Mesendoderm (in vitro differentiated cells): ENCODE data around the gene NLK.
"Not testable (repeated sequence)": the region's sequence is repeated elsewhere in the genome, so short reads cannot be mapped to it uniquely, and the experiment has no call there.

Source experiments
- DNase-seq: peaks from one replicate; pipeline ENCODE4 v3.0.0; 2013
- H2AK5ac ChIP-seq: 2 replicates; pipeline ENCODE4 v1.6.1; 2013; ENCODE audit warnings: low read length, inconsistent platforms
- H2BK120ac ChIP-seq: 2 replicates; pipeline ENCODE4 v1.6.1; 2013; ENCODE audit warnings: low read depth, mild to moderate bottlenecking, low read length, moderate library complexity, mixed read lengths
- H2BK15ac ChIP-seq: replicated peaks from 2 replicates; pipeline ENCODE4 v1.6.1; 2013; ENCODE audit warnings: low read depth, mild to moderate bottlenecking, moderate library complexity
- H2BK5ac ChIP-seq: 2 replicates; pipeline ENCODE4 v1.6.1; 2013; ENCODE audit warnings: low read length, inconsistent platforms
- H3K18ac ChIP-seq: 2 replicates; pipeline ENCODE4 v1.6.1; 2013; ENCODE audit warnings: mild to moderate bottlenecking, low read length, mixed read lengths
- H3K23ac ChIP-seq: one replicate; pipeline ENCODE4 v1.6.1; 2013; ENCODE audit warnings: low read length
- H3K27ac ChIP-seq: 2 replicates; pipeline ENCODE4 v1.5.1; 2013; ENCODE audit warnings: low read depth, mild to moderate bottlenecking, inconsistent platforms, low read length, moderate library complexity
- H3K27me3 ChIP-seq: 2 replicates; pipeline ENCODE4 v1.6.1; 2013; ENCODE audit warnings: low read length, control low read depth, mild to moderate bottlenecking, inconsistent platforms; ENCODE audit not compliant: insufficient read depth, poor library complexity
- H3K36me3 ChIP-seq: 2 replicates; pipeline ENCODE4 v1.6.1; 2013; ENCODE audit warnings: low read length, inconsistent platforms; ENCODE audit not compliant: control insufficient read depth, insufficient read depth
- H3K4ac ChIP-seq: one replicate; pipeline ENCODE4 v1.6.1; 2013; ENCODE audit warnings: low read depth, mild to moderate bottlenecking, low read length, moderate library complexity
- H3K4me1 ChIP-seq: 2 replicates; pipeline ENCODE4 v1.6.1; 2013; ENCODE audit warnings: low read depth, low read length, inconsistent platforms; ENCODE audit not compliant: control insufficient read depth
- H3K4me2 ChIP-seq: 2 replicates; pipeline ENCODE4 v1.6.1; 2013; ENCODE audit warnings: low read length
- H3K4me3 ChIP-seq: 2 replicates; pipeline ENCODE4 v1.5.1; 2013; ENCODE audit warnings: mild to moderate bottlenecking, low read length
- H3K56ac ChIP-seq: one replicate; pipeline ENCODE4 v1.6.1; 2013; ENCODE audit warnings: low read length
- H3K79me1 ChIP-seq: 2 replicates; pipeline ENCODE4 v1.6.1; 2013; ENCODE audit warnings: low read length, inconsistent platforms
- H3K79me2 ChIP-seq: 2 replicates; pipeline ENCODE4 v1.6.1; 2013; ENCODE audit warnings: mild to moderate bottlenecking, low read length; ENCODE audit not compliant: control insufficient read depth, insufficient read depth
- H3K9ac ChIP-seq: 2 replicates; pipeline ENCODE4 v1.6.1; 2013; ENCODE audit warnings: low read length, inconsistent platforms
- H4K5ac ChIP-seq: one replicate; pipeline ENCODE4 v1.6.1; 2013; ENCODE audit warnings: low read length
- H4K8ac ChIP-seq: one replicate; pipeline ENCODE4 v1.6.1; 2013; ENCODE audit warnings: low read depth, mild to moderate bottlenecking, control low read depth, low read length, moderate library complexity
- WGBS: extraction: QIAGEN DNeasy Blood & Tissue Kit; methylation state at CpG from one replicate; pipeline ENCODE4 v1.1.7; 2013; ENCODE audit warnings: low lambda C conversion rate, missing lambda C conversion rate; ENCODE audit not compliant: insufficient coverage; ENCODE audit errors: extremely low coverage; 5-methylcytosine and 5-hydroxymethylcytosine counted together

NLK gene

GRCh38 chr17:28204751-28205150 is 162.3 kb downstream of the NLK start:
- no peak overlapping the region for H3K4me3 ChIP-seq
- H3K4ac ChIP-seq = no peak overlapping the region
- no peak overlapping the region for H4K5ac ChIP-seq
- H3K4me1 ChIP-seq = no peaks in the 10 kb centered on the region
- no CpG with 5 or more reads among the region's 1 CpG for WGBS
- no peak overlapping the region for H4K8ac ChIP-seq
- H3K79me1 ChIP-seq = no peaks in the 10 kb centered on the region
- no peak overlapping the region for H3K27ac ChIP-seq
- H3K9ac ChIP-seq = no peak overlapping the region
- DNase-seq = no peak
- no peak overlapping the region for H2BK5ac ChIP-seq
- no peak overlapping the region for H2BK15ac ChIP-seq
- no peak overlapping the region for H3K4me2 ChIP-seq
- H3K27me3 ChIP-seq = no peaks in the 10 kb centered on the region
- H3K36me3 ChIP-seq = no peaks in the 10 kb centered on the region
- no peak overlapping the region for H2BK120ac ChIP-seq
- no peaks in the 10 kb centered on the region for H3K79me2 ChIP-seq
- no peak overlapping the region for H3K56ac ChIP-seq
- no peak overlapping the region for H3K23ac ChIP-seq
- no peak overlapping the region for H3K18ac ChIP-seq
- no peak overlapping the region for H2AK5ac ChIP-seq

GRCh38 chr17:28206292-28206691 is 163.8 kb downstream of the NLK start:
- Histone ChIP-seq H3K27me3 (no peaks in the 10 kb centered on the region), H3K9ac (no peak overlapping the region), H3K4me3 (no peak overlapping the region), H3K4me2 (no peak overlapping the region), H3K4me1 (no peaks in the 10 kb centered on the region), H3K79me2 (no peaks in the 10 kb centered on the region), H4K8ac (no peak overlapping the region), H3K79me1 (no peaks in the 10 kb centered on the region), H2BK15ac (no peak overlapping the region), H3K4ac (no peak overlapping the region), H3K23ac (no peak overlapping the region), H2BK120ac (no peak overlapping the region), H2AK5ac (no peak overlapping the region), H3K56ac (no peak overlapping the region), H3K18ac (no peak overlapping the region), H2BK5ac (no peak overlapping the region), H3K36me3 (no peaks in the 10 kb centered on the region), H3K27ac (no peak overlapping the region), H4K5ac (no peak overlapping the region)
- no peak for DNase-seq

- Histone ChIP-seq H3K4me3 (no peak overlapping the region), H3K4ac (no peak overlapping the region), H3K27ac (no peak overlapping the region), H2AK5ac (no peak overlapping the region), H3K79me2 (no peaks in the 10 kb centered on the region), H3K79me1 (no peaks in the 10 kb centered on the region), H3K27me3 (no peaks in the 10 kb centered on the region), H2BK15ac (no peak overlapping the region), H4K8ac (no peak overlapping the region), H3K9ac (no peak overlapping the region), H4K5ac (no peak overlapping the region), H3K36me3 (no peaks in the 10 kb centered on the region), H3K4me2 (no peak overlapping the region), H3K4me1 (no peaks in the 10 kb centered on the region), H3K56ac (no peak overlapping the region), H2BK5ac (no peak overlapping the region), H2BK120ac (no peak overlapping the region), H3K18ac (no peak overlapping the region), H3K23ac (no peak overlapping the region)
- no peak for DNase-seq
- no CpG with 5 or more reads among the region's 7 CpGs for WGBS
Measured at GRCh38 chr17:28211811-28212210, 169.3 kb downstream of the NLK start.

GRCh38 chr17:28213578-28213977 is 171.1 kb downstream of the NLK start:
- H3K23ac ChIP-seq, H4K8ac ChIP-seq, H3K18ac ChIP-seq, H3K36me3 ChIP-seq, H3K79me1 ChIP-seq, H3K27me3 ChIP-seq, H2AK5ac ChIP-seq, DNase-seq, H2BK15ac ChIP-seq, H2BK120ac ChIP-seq, H3K4me3 ChIP-seq, H3K27ac ChIP-seq, H3K4ac ChIP-seq, H3K4me1 ChIP-seq, H3K4me2 ChIP-seq, H2BK5ac ChIP-seq, H3K79me2 ChIP-seq, H3K9ac ChIP-seq, H4K5ac ChIP-seq, H3K56ac ChIP-seq: not testable (repeated sequence)
- no CpG with 5 or more reads among the region's 2 CpGs for WGBS

GRCh38 chr17:28216052-28216451 is 173.6 kb downstream of the NLK start:
- no peak overlapping the region for H3K23ac ChIP-seq
- H3K27ac ChIP-seq = no peak overlapping the region
- H3K79me1 ChIP-seq = no peaks in the 10 kb centered on the region
- no peak overlapping the region for H2BK5ac ChIP-seq
- WGBS = no CpG with 5 or more reads among the region's 3 CpGs
- no peak overlapping the region for H3K4me3 ChIP-seq
- no peak for DNase-seq
- no peaks in the 10 kb centered on the region for H3K36me3 ChIP-seq
- H3K4me2 ChIP-seq = no peak overlapping the region
- H3K18ac ChIP-seq = no peak overlapping the region
- no peak overlapping the region for H2AK5ac ChIP-seq
- H3K9ac ChIP-seq = no peak overlapping the region
- H3K79me2 ChIP-seq = no peaks in the 10 kb centered on the region
- H3K56ac ChIP-seq = no peak overlapping the region
- no peaks in the 10 kb centered on the region for H3K27me3 ChIP-seq
- H2BK15ac ChIP-seq = no peak overlapping the region
- H4K5ac ChIP-seq = no peak overlapping the region
- no peak overlapping the region for H4K8ac ChIP-seq
- H3K4me1 ChIP-seq = no peaks in the 10 kb centered on the region
- no peak overlapping the region for H2BK120ac ChIP-seq
- no peak overlapping the region for H3K4ac ChIP-seq

GRCh38 chr17:28216528-28216927 is 174.1 kb downstream of the NLK start:
- no peaks in the 10 kb centered on the region for H3K27me3 ChIP-seq

More at GRCh38 chr17:28216528-28216927, 174.1 kb downstream of the NLK start:
- H4K8ac ChIP-seq = no peak overlapping the region
- no peak overlapping the region for H3K23ac ChIP-seq
- H3K79me2 ChIP-seq = no peaks in the 10 kb centered on the region
- H3K56ac ChIP-seq = no peak overlapping the region
- no peak overlapping the region for H2BK15ac ChIP-seq
- H3K27ac ChIP-seq = no peak overlapping the region
- H3K36me3 ChIP-seq = peaks cover 2% of the 10 kb centered on the region
- H3K18ac ChIP-seq = no peak overlapping the region
- no peak overlapping the region for H3K4me2 ChIP-seq
- H2BK120ac ChIP-seq = no peak overlapping the region
- no peaks in the 10 kb centered on the region for H3K79me1 ChIP-seq
- no peak overlapping the region for H2BK5ac ChIP-seq
- no peak for DNase-seq
- H3K4me3 ChIP-seq = no peak overlapping the region
- H3K4me1 ChIP-seq = no peaks in the 10 kb centered on the region
- no peak overlapping the region for H2AK5ac ChIP-seq
- H3K9ac ChIP-seq = no peak overlapping the region
- no peak overlapping the region for H3K4ac ChIP-seq
- no peak overlapping the region for H4K5ac ChIP-seq
- WGBS = no CpG with 5 or more reads among the region's 1 CpG
